IMR-90 (cell line): ENCODE data around the gene KMT2A. TPM values are rescaled to one million over a fixed set of nuclear protein-coding genes. Genes with fewer than 3 reads are reported as not detected.

Experiments
- ATAC-seq: fragments of 200-7000 bp; cut with Tn5 transposase; 2 replicates; pipeline ENCODE4 v1.9.1; 2020; ENCODE audit warnings: low read depth, mild to moderate bottlenecking, moderate library complexity
- BruUV-seq: library from RNA; stranded (reverse); fragments of 400-500 nt; replicated peaks from 2 replicates; lab custom pipeline; 2021; lab: Mats Ljungman, UMichigan
- CTCF ChIA-PET: fragments of 300-600 bp; formaldehyde crosslinking; extraction: SDS; loops from one replicate; lab custom pipeline; 2021; ENCODE audit warnings: antibody characterized with exemption; lab: Yijun Ruan, JAX
- POLR2A ChIA-PET: fragments of 300-600 bp; sonication (Branson Sonifier 250); formaldehyde crosslinking; loops from one replicate; lab custom pipeline; 2022; ENCODE audit warnings: antibody characterized with exemption; ENCODE audit not compliant: unreplicated experiment; lab: Charles Lee
- DNase-seq: peaks from one replicate; pipeline ENCODE4 v3.0.0; 2013
- H2AFZ ChIP-seq: replicated peaks from 2 replicates; pipeline ENCODE3; 2013; ENCODE audit warnings: low read length, mild to moderate bottlenecking; ENCODE audit not compliant: poor library complexity
- H2AK5ac ChIP-seq: 2 replicates; pipeline ENCODE4 v1.6.1; 2013; ENCODE audit warnings: low read depth, low read length, inconsistent platforms
- H2AK9ac ChIP-seq: replicated peaks from 2 replicates; pipeline ENCODE3; 2013; ENCODE audit warnings: mild to moderate bottlenecking, low read depth, low read length, moderate library complexity; ENCODE audit not compliant: poor library complexity
- H2BK120ac ChIP-seq: 2 replicates; pipeline ENCODE4 v1.6.1; 2013; ENCODE audit warnings: low read depth, low read length, inconsistent platforms
- H2BK15ac ChIP-seq: 3 replicates; pipeline ENCODE4 v1.6.1; 2013; ENCODE audit warnings: low read depth, low read length, inconsistent platforms
- H2BK20ac ChIP-seq: 2 replicates; pipeline ENCODE4 v1.6.1; 2013; ENCODE audit warnings: low read depth, mild to moderate bottlenecking, inconsistent platforms, low read length, moderate library complexity
- H2BK5ac ChIP-seq: 2 replicates; pipeline ENCODE4 v1.6.1; 2013; ENCODE audit warnings: mild to moderate bottlenecking, low read depth, low read length, inconsistent platforms; ENCODE audit not compliant: poor library complexity, severe bottlenecking
- H3K14ac ChIP-seq: replicated peaks from 2 replicates; pipeline ENCODE4 v1.6.1; 2013; ENCODE audit warnings: low read depth, low read length, inconsistent platforms
- H3K18ac ChIP-seq: 2 replicates; pipeline ENCODE4 v1.6.1; 2013; ENCODE audit warnings: low read depth, low read length, control low read depth
- H3K23ac ChIP-seq: 2 replicates; pipeline ENCODE4 v1.6.1; 2013; ENCODE audit warnings: low read depth, low read length, inconsistent platforms
- H3K27ac ChIP-seq: 2 replicates; pipeline ENCODE4 v1.5.1; 2013; ENCODE audit warnings: mild to moderate bottlenecking, control low read depth, low read length; ENCODE audit not compliant: insufficient read depth
- H3K27me3 ChIP-seq: 2 replicates; pipeline ENCODE4 v1.6.1; 2013; ENCODE audit warnings: low read length; ENCODE audit not compliant: control insufficient read depth, insufficient read depth
- H3K36me3 ChIP-seq: 2 replicates; pipeline ENCODE4 v1.6.1; 2013; ENCODE audit warnings: low read length, mixed read lengths; ENCODE audit not compliant: control insufficient read depth, insufficient read depth
- H3K4ac ChIP-seq: 2 replicates; pipeline ENCODE4 v1.6.1; 2013; ENCODE audit warnings: low read depth, low read length, inconsistent platforms
- H3K4me1 ChIP-seq: 2 replicates; pipeline ENCODE4 v1.6.1; 2013; ENCODE audit warnings: low read length, mixed read lengths; ENCODE audit not compliant: control insufficient read depth, insufficient read depth
- H3K4me2 ChIP-seq: 2 replicates; pipeline ENCODE4 v1.6.1; 2013; ENCODE audit warnings: low read depth, mild to moderate bottlenecking, control low read depth, low read length, moderate library complexity
- H3K4me3 ChIP-seq: 2 replicates; pipeline ENCODE4 v1.5.1; 2013; ENCODE audit warnings: low read depth, mild to moderate bottlenecking, control low read depth, low read length, moderate library complexity; ENCODE audit not compliant: insufficient read depth
- H3K56ac ChIP-seq: 2 replicates; pipeline ENCODE4 v1.6.1; 2013; ENCODE audit warnings: low read length, inconsistent platforms; ENCODE audit not compliant: insufficient read depth; ENCODE audit errors: extremely low read depth
- H3K79me1 ChIP-seq, 2 experiments: 2 replicates each; pipeline ENCODE4 v1.6.1; 2013; ENCODE audit warnings: low read length in 2 of 2, inconsistent platforms in 1 of 2, low read depth in 1 of 2
- H3K9ac ChIP-seq: 2 replicates; pipeline ENCODE4 v1.6.1; 2013; ENCODE audit warnings: low read depth, low read length, control low read depth
- H3K9me1 ChIP-seq: 2 replicates; pipeline ENCODE4 v1.6.1; 2013; ENCODE audit warnings: low read length, inconsistent platforms; ENCODE audit not compliant: insufficient read depth
- H3K9me3 ChIP-seq: 2 replicates; pipeline ENCODE4 v1.6.1; 2013; ENCODE audit warnings: low read length; ENCODE audit not compliant: control insufficient read depth, insufficient read depth
- H4K20me1 ChIP-seq: 2 replicates; pipeline ENCODE4 v1.6.1; 2013; ENCODE audit warnings: low read length, inconsistent platforms; ENCODE audit not compliant: insufficient read depth
- H4K5ac ChIP-seq: 2 replicates; pipeline ENCODE4 v1.6.1; 2013; ENCODE audit warnings: mild to moderate bottlenecking, low read depth, low read length, control low read depth
- H4K8ac ChIP-seq, 2 experiments: 2 replicates each; pipeline ENCODE4 v1.6.1; 2013; ENCODE audit warnings: low read depth in 2 of 2, low read length in 2 of 2, control low read depth in 1 of 2, inconsistent platforms in 1 of 2
- H4K91ac ChIP-seq: 2 replicates; pipeline ENCODE4 v1.6.1; 2013; ENCODE audit warnings: low read depth, low read length, inconsistent platforms; ENCODE audit not compliant: insufficient read depth
- CEBPB ChIP-seq: IDR thresholded peaks from 2 replicates; pipeline ENCODE4 v1.6.1; 2012; ENCODE audit warnings: low read depth, low read length, improper control_type of control experiment
- CHD1 ChIP-seq: IDR thresholded peaks from 2 replicates; pipeline ENCODE4 v1.6.1; 2012; ENCODE audit warnings: low read depth, low read length, improper control_type of control experiment
- MAFK ChIP-seq: IDR thresholded peaks from 2 replicates; pipeline ENCODE4 v1.6.1; 2012; ENCODE audit warnings: low read depth, low read length, improper control_type of control experiment
- MAZ ChIP-seq: IDR thresholded peaks from 2 replicates; pipeline ENCODE4 v1.6.1; 2012; ENCODE audit warnings: low read depth, mild to moderate bottlenecking, low read length, improper control_type of control experiment, moderate library complexity, borderline replicate concordance
- NFE2L2 ChIP-seq: fragments of 150-350 bp; IDR thresholded peaks from 2 replicates; pipeline ENCODE4 v1.6.1; 2016; ENCODE audit warnings: low read depth, mild to moderate bottlenecking, low read length
- SMC3 ChIP-seq: fragments of 150-350 bp; IDR thresholded peaks from 2 replicates; pipeline ENCODE4 v1.6.1; 2016; ENCODE audit warnings: low read depth, mild to moderate bottlenecking, antibody characterized with exemption, low read length, moderate library complexity
- WGBS, 2 experiments: methylation state at CpG; one replicate each; pipeline versions ENCODE4 v1.1.5 to v1.1.7; 2013; ENCODE audit warnings: missing lambda C conversion rate in 2 of 2; ENCODE audit not compliant: insufficient read length in 1 of 2; ENCODE audit errors: extremely low coverage in 2 of 2; 5-methylcytosine and 5-hydroxymethylcytosine counted together
- dilution Hi-C: fragments of 300-500 bp; cut with HindIII; formaldehyde crosslinking; loops from one replicate; pipeline ENCODE4 v1.14.3; 2018; ENCODE audit warnings: low sequenced_read_pairs; ENCODE audit not compliant: unreplicated experiment
- in situ Hi-C: fragments of 300-500 bp; cut with MboI; formaldehyde crosslinking; loops from 3 replicates; pipeline ENCODE4 v1.14.3; 2019; ENCODE audit warnings: low sequenced_read_pairs, inconsistent platforms, mixed read lengths
- intact Hi-C: fragments of 100-400 bp; cut with micrococcal nuclease; formaldehyde crosslinking; loops from 2 replicates; pipeline ENCODE4 v1.10.0; 2022
- polyA plus RNA-seq, 3 experiments: library from polyadenylated mRNA; depleted of rRNA; stranded (reverse); fragments of >200 nt; gene quantifications; 2 replicates each; pipeline ENCODE4 v1.2.3, GENCODE V29; 2012; ENCODE audit warnings: low replicate concordance in 1 of 3
- total RNA-seq: library from RNA; depleted of rRNA; stranded (reverse); fragments of >200 nt; gene quantifications from 2 replicates; pipeline ENCODE4 v1.2.3, GENCODE V29; 2012
- TF ChIP-seq, protein P1 (sequence below): fragments of 150-350 bp; IDR thresholded peaks from 2 replicates; pipeline ENCODE4 v1.6.1; 2016; ENCODE audit warnings: low read depth, mild to moderate bottlenecking, low read length, moderate library complexity, borderline replicate concordance
- TF ChIP-seq, protein P2 (sequence below): conservative IDR thresholded peaks from 2 replicates; pipeline ENCODE4 v1.5.1; 2012; ENCODE audit warnings: mild to moderate bottlenecking, low read depth, low read length, improper control_type of control experiment
- TF ChIP-seq, protein P3 (sequence below): fragments of 150-350 bp; IDR thresholded peaks from 2 replicates; pipeline ENCODE4 v1.6.1; 2017; ENCODE audit warnings: mild to moderate bottlenecking, antibody characterized with exemption, low read length, low read depth

The KMT2A gene
- total and polyA plus RNA-seq, 2 of the 4 experiments (the other 2 are of a cell fraction) = 18.2 to 21.1 TPM

DNA sequence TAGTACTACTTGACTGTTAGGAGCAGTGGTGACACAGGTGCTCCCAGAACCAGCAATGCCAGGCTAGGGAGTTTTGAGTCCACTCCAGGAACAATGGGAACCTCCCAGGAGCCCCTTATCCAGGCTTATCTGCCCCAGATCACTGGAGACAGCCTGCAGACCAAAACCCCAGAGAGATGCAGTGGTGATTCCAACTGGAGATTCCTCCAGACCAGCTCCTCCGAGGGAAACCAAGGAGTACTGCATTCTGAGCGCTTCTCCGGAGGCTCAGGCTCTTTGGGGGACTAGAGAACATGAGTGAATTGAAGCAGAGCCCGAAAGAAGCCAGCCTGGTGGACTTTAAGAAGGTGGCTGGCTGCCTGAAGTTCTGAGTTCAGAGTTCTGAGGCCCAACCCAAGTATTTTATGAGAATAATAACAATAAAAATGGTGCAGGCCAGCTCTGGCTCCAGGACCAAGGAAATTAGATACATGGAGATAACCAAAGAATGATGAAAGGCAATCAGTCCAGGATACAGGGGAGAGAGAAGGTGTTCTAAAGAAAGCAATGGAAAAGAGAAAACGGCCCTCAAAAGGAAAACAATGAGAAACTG is 93.4 kb downstream of the KMT2A start:
- BruUV-seq = no TSS peak
- CTCF ChIA-PET = no interaction called here

More for the DNA sequence above, 93.4 kb downstream of the KMT2A start:
- Histone ChIP-seq H3K4me1 (peaks cover 2% of the 10 kb centered on the region; the same call in 1 of the 2 replicates), H2BK20ac (no peak overlapping the region), H3K18ac (no peak overlapping the region), H3K56ac (no peak overlapping the region), H2BK15ac (no peak overlapping the region), H3K14ac (no peak overlapping the region), H2AFZ (no peak overlapping the region), H3K4ac (no peak overlapping the region), H2BK5ac (no peak overlapping the region), H2AK9ac (peak overlapping the region; percentile 23), H3K9me3 (no peaks in the 10 kb centered on the region), H3K27me3 (no peaks in the 10 kb centered on the region), H3K27ac (no peak overlapping the region), H2AK5ac (no peak overlapping the region; the same call in 1 of the 2 replicates), H3K36me3 (peaks cover 7% of the 10 kb centered on the region), H4K8ac (no peak overlapping the region), H4K91ac (no peak overlapping the region), H3K4me3 (no peak overlapping the region; the same call in 1 of the 2 replicates), H3K23ac (no peak overlapping the region; the same call in 1 of the 2 replicates), H3K9ac (no peak overlapping the region), H4K20me1 (no peaks in the 10 kb centered on the region), H3K4me2 (peak overlapping the region; percentile 72; the same call in 1 of the 2 replicates), H3K9me1 (no peaks in the 10 kb centered on the region), H4K5ac (no peak overlapping the region), H2BK120ac (no peak overlapping the region), H3K79me1 (peaks cover 0 to 24% of the 10 kb centered on the region in 2 experiments; a peak in 3 of 4 replicates)
- WGBS, 2 experiments = no CpG with 5 or more reads among the region's 5 CpGs
- DNase-seq = no peak
- no peak for TF ChIP-seq NFE2L2
- TF ChIP-seq, protein P1, sequence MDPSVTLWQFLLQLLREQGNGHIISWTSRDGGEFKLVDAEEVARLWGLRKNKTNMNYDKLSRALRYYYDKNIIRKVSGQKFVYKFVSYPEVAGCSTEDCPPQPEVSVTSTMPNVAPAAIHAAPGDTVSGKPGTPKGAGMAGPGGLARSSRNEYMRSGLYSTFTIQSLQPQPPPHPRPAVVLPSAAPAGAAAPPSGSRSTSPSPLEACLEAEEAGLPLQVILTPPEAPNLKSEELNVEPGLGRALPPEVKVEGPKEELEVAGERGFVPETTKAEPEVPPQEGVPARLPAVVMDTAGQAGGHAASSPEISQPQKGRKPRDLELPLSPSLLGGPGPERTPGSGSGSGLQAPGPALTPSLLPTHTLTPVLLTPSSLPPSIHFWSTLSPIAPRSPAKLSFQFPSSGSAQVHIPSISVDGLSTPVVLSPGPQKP = no peak
- TF ChIP-seq, protein P2, sequence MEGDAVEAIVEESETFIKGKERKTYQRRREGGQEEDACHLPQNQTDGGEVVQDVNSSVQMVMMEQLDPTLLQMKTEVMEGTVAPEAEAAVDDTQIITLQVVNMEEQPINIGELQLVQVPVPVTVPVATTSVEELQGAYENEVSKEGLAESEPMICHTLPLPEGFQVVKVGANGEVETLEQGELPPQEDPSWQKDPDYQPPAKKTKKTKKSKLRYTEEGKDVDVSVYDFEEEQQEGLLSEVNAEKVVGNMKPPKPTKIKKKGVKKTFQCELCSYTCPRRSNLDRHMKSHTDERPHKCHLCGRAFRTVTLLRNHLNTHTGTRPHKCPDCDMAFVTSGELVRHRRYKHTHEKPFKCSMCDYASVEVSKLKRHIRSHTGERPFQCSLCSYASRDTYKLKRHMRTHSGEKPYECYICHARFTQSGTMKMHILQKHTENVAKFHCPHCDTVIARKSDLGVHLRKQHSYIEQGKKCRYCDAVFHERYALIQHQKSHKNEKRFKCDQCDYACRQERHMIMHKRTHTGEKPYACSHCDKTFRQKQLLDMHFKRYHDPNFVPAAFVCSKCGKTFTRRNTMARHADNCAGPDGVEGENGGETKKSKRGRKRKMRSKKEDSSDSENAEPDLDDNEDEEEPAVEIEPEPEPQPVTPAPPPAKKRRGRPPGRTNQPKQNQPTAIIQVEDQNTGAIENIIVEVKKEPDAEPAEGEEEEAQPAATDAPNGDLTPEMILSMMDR = no peak
- TF ChIP-seq CHD1 = no peak
- TF ChIP-seq CEBPB = no peak
- no peak for TF ChIP-seq MAZ
- no peak for TF ChIP-seq SMC3
- TF ChIP-seq MAFK = no peak
- TF ChIP-seq, protein P3, sequence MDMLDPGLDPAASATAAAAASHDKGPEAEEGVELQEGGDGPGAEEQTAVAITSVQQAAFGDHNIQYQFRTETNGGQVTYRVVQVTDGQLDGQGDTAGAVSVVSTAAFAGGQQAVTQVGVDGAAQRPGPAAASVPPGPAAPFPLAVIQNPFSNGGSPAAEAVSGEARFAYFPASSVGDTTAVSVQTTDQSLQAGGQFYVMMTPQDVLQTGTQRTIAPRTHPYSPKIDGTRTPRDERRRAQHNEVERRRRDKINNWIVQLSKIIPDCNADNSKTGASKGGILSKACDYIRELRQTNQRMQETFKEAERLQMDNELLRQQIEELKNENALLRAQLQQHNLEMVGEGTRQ = no peak
- in situ Hi-C loops (no loop called here), dilution Hi-C loops (no loop called here), intact Hi-C loops (loop anchor here (2.0 kb wide), 1 partner anchor 37 kb away; no protein-coding TSS in a partner anchor)
- POLR2A ChIA-PET = no interaction called here
- no peak for ATAC-seq
